Measurements from ENCODE around the gene ZNF593OS. TPM values are rescaled to one million over a fixed set of nuclear protein-coding genes. Genes with fewer than 3 reads are reported as not detected.
A peak's percentile ranks its signal among the peaks of the same experiment; 100 is the strongest.

ZNF593OS gene
- total RNA-seq, 3 donors from 2014 or later: not detected

- Mint-ChIP-seq H3K9me3 (peaks cover 3% of the 10 kb centered on the region), H3K4me1 (ENCODE audit: low read depth) (peaks cover 8% of the 10 kb centered on the region), H3K36me3 (ENCODE audit: insufficient read depth) (no peaks in the 10 kb centered on the region), H3K4me3 (no peak overlapping the region), H3K27me3 (ENCODE audit: low read depth) (peaks cover 1% of the 10 kb centered on the region)
- ATAC-seq: no peak
- DNase-seq: no peak
Observed at GRCh38 chr1:26132834-26133167, 38.8 kb downstream of the ZNF593OS start.

DNA sequence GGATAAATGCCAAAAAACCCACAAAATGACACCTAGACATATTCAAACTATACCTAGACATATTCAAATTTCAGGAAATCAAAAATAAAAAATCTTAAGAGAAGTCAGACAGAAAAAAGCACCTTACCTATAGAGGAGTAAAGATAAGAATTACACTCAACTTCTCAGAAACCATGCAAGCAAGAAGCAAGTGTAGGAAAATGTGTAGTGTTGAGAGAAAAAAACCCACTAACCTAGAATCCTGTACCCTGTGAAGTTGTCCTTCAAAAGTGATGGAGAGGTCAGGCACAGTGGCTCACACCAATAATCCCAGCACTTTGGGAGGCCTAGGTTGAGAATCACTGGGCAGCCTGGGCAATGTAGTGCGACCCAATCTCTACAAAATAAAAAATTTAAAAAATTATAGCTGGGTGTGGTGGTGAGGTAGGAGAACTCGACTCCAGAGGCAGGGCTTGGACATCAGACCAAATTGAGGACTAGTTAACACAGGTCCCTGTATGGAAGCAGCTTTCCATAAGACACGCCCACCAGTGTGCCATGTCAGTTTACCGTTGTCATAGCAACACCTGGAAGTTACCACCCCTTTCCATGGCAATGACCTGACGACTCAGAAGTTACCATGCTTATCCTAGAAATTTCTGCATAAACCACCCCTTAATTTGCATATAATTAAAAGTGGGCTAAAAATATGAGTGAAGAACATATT, 39.4 kb downstream of the ZNF593OS start:
- no peak overlapping the region for H3K4me3 Mint-ChIP-seq
- ATAC-seq (no peak), DNase-seq (no peak)
- peaks cover 3% of the 10 kb centered on the region for H3K9me3 Mint-ChIP-seq
- H3K27me3 Mint-ChIP-seq (ENCODE audit: low read depth): peaks cover 1% of the 10 kb centered on the region
- H3K36me3 Mint-ChIP-seq (ENCODE audit: insufficient read depth): no peaks in the 10 kb centered on the region
- peaks cover 13% of the 10 kb centered on the region for H3K4me1 Mint-ChIP-seq (ENCODE audit: low read depth)

DNA sequence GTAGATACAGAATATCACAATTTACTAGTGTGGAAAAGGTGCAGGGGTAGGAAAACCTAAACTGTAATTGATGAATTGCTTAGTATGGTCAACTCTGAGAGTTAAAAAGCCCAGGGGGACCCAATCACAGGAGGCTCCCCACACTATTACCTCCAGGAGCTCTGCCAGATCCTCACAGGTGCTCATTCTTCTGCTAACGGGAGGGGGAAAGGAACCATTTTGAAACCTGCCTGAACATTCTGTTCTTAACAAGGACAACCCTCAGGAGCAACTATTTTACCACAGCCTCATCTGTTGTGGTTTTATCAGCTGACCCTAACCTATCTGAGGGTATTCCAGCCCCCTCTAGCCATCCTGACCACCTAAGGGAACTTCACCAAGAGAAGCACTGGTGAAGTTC, 40.9 kb downstream of the ZNF593OS start:
- Mint-ChIP-seq H3K36me3 (ENCODE audit: insufficient read depth) (no peaks in the 10 kb centered on the region), H3K27me3 (ENCODE audit: low read depth) (peaks cover 1% of the 10 kb centered on the region), H3K9me3 (peaks cover 3% of the 10 kb centered on the region), H3K4me1 (ENCODE audit: low read depth) (peaks cover 28% of the 10 kb centered on the region), H3K4me3 (no peak overlapping the region)
- DNase-seq: no peak
- no peak for ATAC-seq

GRCh38 chr1:26129778-26130177, 41.9 kb downstream of the ZNF593OS start:
- Mint-ChIP-seq H3K4me1 (ENCODE audit: low read depth) (peaks cover 33% of the 10 kb centered on the region), H3K9me3 (no peaks in the 10 kb centered on the region), H3K4me3 (no peak overlapping the region), H3K36me3 (ENCODE audit: insufficient read depth) (no peaks in the 10 kb centered on the region), H3K27me3 (ENCODE audit: low read depth) (peaks cover 1% of the 10 kb centered on the region)
- ATAC-seq: no peak
- DNase-seq: no peak

- H3K4me1 Mint-ChIP-seq (ENCODE audit: low read depth): peaks cover 50% of the 10 kb centered on the region
- ATAC-seq: no peak
- peaks cover 4% of the 10 kb centered on the region for H3K36me3 Mint-ChIP-seq (ENCODE audit: insufficient read depth)
- no peaks in the 10 kb centered on the region for H3K9me3 Mint-ChIP-seq
- peaks cover 1% of the 10 kb centered on the region for H3K27me3 Mint-ChIP-seq (ENCODE audit: low read depth)
- peak overlapping the region; percentile 19 for H3K4me3 Mint-ChIP-seq
- no peak for DNase-seq
Observed at GRCh38 chr1:26127235-26128163, 44.1 kb downstream of the ZNF593OS start.

GRCh38 chr1:26126321-26127084, 45.1 kb downstream of the ZNF593OS start:
- Mint-ChIP-seq H3K4me1 (ENCODE audit: low read depth) (peaks cover 51% of the 10 kb centered on the region), H3K36me3 (ENCODE audit: insufficient read depth) (peaks cover 8% of the 10 kb centered on the region), H3K27me3 (ENCODE audit: low read depth) (peaks cover 1% of the 10 kb centered on the region), H3K9me3 (no peaks in the 10 kb centered on the region), H3K4me3 (peak overlapping the region; percentile 69)
- DNase-seq (peak; percentile 25), ATAC-seq (peak; percentile 84 to 89)

DNA sequence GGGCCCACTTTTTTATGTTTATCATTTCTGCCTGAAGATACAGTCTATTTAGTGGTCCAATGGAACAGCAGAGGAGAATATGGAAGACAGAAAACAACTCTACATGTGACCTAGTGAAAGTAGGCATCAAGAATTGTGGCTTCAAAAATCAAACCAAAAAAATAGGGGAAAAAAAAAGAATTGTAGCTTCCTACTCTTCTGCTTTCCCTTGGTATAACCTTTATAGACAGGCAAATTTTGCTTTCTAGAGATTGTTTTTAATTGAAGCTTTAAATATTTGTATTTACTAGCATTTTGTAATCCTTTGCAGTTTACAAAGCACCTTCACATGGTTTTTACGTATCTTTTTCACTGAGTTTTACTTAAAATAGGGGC, 45.7 kb downstream of the ZNF593OS start:
- Mint-ChIP-seq H3K4me3 (peak overlapping the region; percentile 69), H3K36me3 (ENCODE audit: insufficient read depth) (peaks cover 8% of the 10 kb centered on the region), H3K4me1 (ENCODE audit: low read depth) (peaks cover 51% of the 10 kb centered on the region)

GRCh38 chr1:26125382-26125781, 46.2 kb downstream of the ZNF593OS start:
- ATAC-seq: no peak
- no peak overlapping the region for H3K4me3 Mint-ChIP-seq

More for the DNA sequence above, 45.7 kb downstream of the ZNF593OS start:
- H3K27me3 Mint-ChIP-seq (ENCODE audit: low read depth): peaks cover 1% of the 10 kb centered on the region
- DNase-seq (no peak), ATAC-seq (no peak)
- no peaks in the 10 kb centered on the region for H3K9me3 Mint-ChIP-seq

DNA sequence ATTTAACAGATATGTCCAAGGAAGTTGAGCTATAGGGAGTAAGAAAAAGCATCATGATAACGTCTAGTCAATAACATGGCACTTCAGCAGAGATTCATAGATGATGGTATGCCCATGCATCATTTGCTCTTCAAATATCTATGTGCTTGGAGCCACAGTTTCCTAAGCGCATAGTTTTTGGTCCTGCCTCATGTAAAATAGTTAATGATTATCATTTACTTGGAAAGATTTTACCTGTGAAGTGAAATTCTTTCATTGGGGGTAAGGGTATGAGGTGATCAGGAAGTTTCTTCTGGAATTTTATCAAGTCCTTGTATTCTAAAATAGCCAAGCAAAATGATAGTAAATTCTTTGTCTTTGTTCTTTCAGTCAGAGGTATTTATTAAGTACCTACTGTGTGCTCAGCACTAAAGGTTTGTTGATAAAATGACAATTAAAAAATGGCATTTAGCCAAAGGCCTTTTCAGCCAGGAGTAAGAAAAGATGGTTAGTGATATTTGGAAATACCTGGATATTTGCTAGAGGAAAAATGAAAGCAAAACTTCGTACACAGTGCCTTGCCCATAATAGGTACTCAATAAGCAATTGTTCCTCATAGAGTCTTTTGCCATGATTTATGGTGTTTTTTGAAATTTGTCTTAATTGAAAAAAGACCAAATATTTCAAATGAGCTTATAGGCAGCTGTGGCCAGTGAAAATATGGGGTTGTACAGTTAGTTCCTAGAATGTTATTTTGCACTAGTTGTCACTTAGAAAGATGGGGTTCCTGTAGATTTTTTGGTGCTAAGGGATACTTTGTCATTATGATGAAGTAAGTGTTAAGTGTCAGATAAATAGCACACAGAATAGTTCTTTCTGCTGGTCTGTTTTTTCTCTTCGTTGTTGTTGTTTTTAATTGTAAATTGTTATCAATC, 47.0 kb downstream of the ZNF593OS start:
- peaks cover 1% of the 10 kb centered on the region for H3K27me3 Mint-ChIP-seq (ENCODE audit: low read depth)
- DNase-seq (no peak), ATAC-seq (no peak)
- H3K4me1 Mint-ChIP-seq (ENCODE audit: low read depth): peaks cover 58% of the 10 kb centered on the region
- no peaks in the 10 kb centered on the region for H3K9me3 Mint-ChIP-seq
- H3K4me3 Mint-ChIP-seq: no peak overlapping the region
- H3K36me3 Mint-ChIP-seq (ENCODE audit: insufficient read depth): peaks cover 8% of the 10 kb centered on the region

More at GRCh38 chr1:26125382-26125781, 46.2 kb downstream of the ZNF593OS start:
- peaks cover 8% of the 10 kb centered on the region for H3K36me3 Mint-ChIP-seq (ENCODE audit: insufficient read depth)
- H3K4me1 Mint-ChIP-seq (ENCODE audit: low read depth): peaks cover 52% of the 10 kb centered on the region
- H3K9me3 Mint-ChIP-seq: no peaks in the 10 kb centered on the region
- peaks cover 1% of the 10 kb centered on the region for H3K27me3 Mint-ChIP-seq (ENCODE audit: low read depth)
- DNase-seq: no peak

GRCh38 chr1:26122988-26123973, 48.4 kb downstream of the ZNF593OS start:
- H3K4me3 Mint-ChIP-seq: peak overlapping the region; percentile 3
- H3K9me3 Mint-ChIP-seq: no peaks in the 10 kb centered on the region
- no peaks in the 10 kb centered on the region for H3K27me3 Mint-ChIP-seq (ENCODE audit: low read depth)
- ATAC-seq (peak; percentile 79 to 84), DNase-seq (no peak)
- H3K4me1 Mint-ChIP-seq (ENCODE audit: low read depth): peaks cover 56% of the 10 kb centered on the region
- peaks cover 14% of the 10 kb centered on the region for H3K36me3 Mint-ChIP-seq (ENCODE audit: insufficient read depth)

- Mint-ChIP-seq H3K4me1 (ENCODE audit: low read depth) (peaks cover 44% of the 10 kb centered on the region), H3K27me3 (ENCODE audit: low read depth) (no peaks in the 10 kb centered on the region)
Observed at GRCh38 chr1:26121854-26122773, 49.5 kb downstream of the ZNF593OS start.

More at GRCh38 chr1:26121854-26122773, 49.5 kb downstream of the ZNF593OS start:
- DNase-seq (no peak), ATAC-seq (no peak)
- H3K4me3 Mint-ChIP-seq: no peak overlapping the region
- peaks cover 20% of the 10 kb centered on the region for H3K36me3 Mint-ChIP-seq (ENCODE audit: insufficient read depth)
- no peaks in the 10 kb centered on the region for H3K9me3 Mint-ChIP-seq

Measured in activated T-cell treated with anti-CD3 and anti-CD28 coated beads, Interleukin-2, amount 50 U/mL, for 4 hours (primary cell).